Measurements from ENCODE around the gene ALOX12B. TPM values are rescaled to one million over a fixed set of nuclear protein-coding genes. Genes with fewer than 3 reads are reported as not detected.

ALOX12B gene
- total RNA-seq = not detected
- long read RNA-seq = 0 reads

DNA sequence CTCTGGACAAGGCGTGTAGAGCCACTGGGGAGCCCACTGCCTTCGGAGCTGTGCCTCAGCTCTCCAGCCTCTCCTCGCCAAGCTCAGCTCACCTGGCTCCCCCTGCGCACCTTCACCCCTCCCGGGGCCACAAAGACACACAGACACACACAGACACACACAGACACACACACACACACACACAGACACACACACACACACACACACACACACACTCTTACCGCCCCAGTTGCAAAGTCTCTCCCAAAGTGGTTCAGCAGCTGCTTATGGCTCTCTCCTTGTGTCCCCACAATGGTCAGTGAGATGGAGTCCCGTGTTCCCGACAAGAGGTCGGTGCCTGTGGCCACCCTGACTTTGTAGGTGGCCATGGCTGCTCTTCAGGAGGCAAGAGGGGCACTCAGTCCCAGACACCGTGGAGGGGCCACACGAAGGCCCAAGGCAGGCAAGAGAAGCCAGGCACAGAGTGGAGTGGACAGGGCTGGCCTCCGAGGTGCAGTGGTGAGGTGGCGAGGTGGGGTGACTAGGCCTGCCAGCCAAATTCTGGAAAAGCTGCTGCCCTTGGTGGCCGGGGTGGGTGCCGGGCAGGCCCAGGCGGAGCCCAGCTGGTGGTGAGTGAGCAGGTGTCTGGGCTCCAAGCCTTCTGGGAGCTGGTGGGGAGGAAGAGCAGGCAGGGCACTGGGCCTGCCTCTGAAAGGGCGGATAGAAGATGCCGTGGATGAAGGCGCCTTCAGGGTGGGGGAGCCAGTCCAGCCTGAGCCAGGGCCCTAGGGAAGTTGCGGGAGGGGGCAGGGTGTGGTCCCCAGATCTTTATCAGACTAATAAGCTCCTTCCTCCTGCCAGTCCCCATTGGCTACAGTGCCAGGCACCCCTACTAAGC lies at the start of gene ALOX12B:
ALOX12B (minus strand) TSS at position 642 of the 877 bp plus-strand sequence; CDS start at position 368, 274 bp downstream.
- Histone ChIP-seq H3K9me3 (no peaks in the 10 kb centered on the region), H3K27ac (no peak within 1 kb of the TSS), H3K4me1 (no peaks in the 10 kb centered on the region), H3K27me3 (no peaks in the 10 kb centered on the region), H3K4me3 (no peak within 1 kb of the TSS), H3K36me3 (no peaks in the 10 kb centered on the region)
- TF ChIP-seq POLR2A (IDR thresholded peaks at IDR 0.05) = no peak
- TF ChIP-seq, protein P1, sequence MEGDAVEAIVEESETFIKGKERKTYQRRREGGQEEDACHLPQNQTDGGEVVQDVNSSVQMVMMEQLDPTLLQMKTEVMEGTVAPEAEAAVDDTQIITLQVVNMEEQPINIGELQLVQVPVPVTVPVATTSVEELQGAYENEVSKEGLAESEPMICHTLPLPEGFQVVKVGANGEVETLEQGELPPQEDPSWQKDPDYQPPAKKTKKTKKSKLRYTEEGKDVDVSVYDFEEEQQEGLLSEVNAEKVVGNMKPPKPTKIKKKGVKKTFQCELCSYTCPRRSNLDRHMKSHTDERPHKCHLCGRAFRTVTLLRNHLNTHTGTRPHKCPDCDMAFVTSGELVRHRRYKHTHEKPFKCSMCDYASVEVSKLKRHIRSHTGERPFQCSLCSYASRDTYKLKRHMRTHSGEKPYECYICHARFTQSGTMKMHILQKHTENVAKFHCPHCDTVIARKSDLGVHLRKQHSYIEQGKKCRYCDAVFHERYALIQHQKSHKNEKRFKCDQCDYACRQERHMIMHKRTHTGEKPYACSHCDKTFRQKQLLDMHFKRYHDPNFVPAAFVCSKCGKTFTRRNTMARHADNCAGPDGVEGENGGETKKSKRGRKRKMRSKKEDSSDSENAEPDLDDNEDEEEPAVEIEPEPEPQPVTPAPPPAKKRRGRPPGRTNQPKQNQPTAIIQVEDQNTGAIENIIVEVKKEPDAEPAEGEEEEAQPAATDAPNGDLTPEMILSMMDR (IDR thresholded peaks at IDR 0.05) = no peak
- DNase-seq (no peak), ATAC-seq (no peak)
- 65% methylated on average over 2 of the region's 20 CpGs for WGBS (ENCODE audit: insufficient coverage, low coverage, low lambda C conversion rate, missing lambda C conversion rate)
- intact Hi-C loops (cut with DNase I) = no loop called here

DNA sequence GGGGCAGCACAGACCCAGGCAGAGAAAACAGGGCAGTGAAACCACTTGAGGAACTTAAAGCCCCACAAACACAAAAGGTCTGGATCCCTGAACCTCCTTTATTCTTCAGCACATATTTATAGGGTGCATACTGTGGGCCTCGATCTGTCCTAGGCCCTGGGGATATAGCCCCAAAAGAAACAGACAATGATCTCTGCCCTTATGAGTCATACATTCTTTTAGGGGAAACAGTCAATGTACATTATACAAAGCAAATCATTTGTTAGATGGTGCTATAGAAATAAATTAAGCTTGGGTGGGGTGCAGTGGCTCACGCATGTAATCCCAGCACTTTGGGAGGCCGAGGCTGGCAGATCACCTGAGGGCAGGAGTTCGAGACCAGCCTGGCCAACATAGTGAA lies 46.4 kb upstream of the ALOX12B start:
- no peak overlapping the region for H3K27ac ChIP-seq
- no peak for ATAC-seq
- no peaks in the 10 kb centered on the region for H3K9me3 ChIP-seq
- peaks cover 0 to 2% (median under 1%) of the 10 kb centered on the region in 4 donors for H3K4me1 ChIP-seq
- no peak overlapping the region for H3K4me3 ChIP-seq
- peaks cover 0 to under 1% (median 0%) of the 10 kb centered on the region in 4 donors for H3K36me3 ChIP-seq
- no peak for DNase-seq
- intact Hi-C loops (cut with DNase I) = no loop called here
- no peaks in the 10 kb centered on the region for H3K27me3 ChIP-seq
- TF ChIP-seq POLR2A (IDR thresholded peaks at IDR 0.05) = no peak
- 100% methylated on average over 4 of the region's 4 CpGs for WGBS (ENCODE audit: insufficient coverage, low coverage, low lambda C conversion rate, missing lambda C conversion rate)

DNA sequence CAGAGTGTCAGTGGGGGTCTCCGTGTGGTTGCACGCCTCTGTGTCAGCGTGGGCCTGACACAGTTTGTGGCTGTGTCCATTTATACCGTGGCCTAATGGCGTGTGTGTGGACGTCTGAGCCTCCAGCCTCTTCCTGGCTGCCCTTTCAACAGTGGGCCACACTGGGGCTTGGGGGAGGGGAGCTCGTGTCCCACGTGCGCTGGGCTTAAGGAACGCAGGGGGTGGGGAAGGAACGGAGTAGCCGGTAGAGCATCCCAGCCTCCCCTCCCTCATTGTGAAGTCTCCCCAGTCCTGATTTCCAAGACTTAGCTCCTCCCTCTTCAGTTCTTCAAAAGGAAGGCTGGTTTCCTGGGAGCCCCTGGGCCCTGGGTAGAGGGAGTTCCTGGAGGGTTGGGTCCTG lies 45.9 kb upstream of the ALOX12B start:
- Histone ChIP-seq H3K9me3 (no peaks in the 10 kb centered on the region), H3K4me3 (no peak overlapping the region), H3K4me1 (peaks cover 0 to 2% (median 0%) of the 10 kb centered on the region in 4 donors), H3K27me3 (no peaks in the 10 kb centered on the region), H3K36me3 (no peaks in the 10 kb centered on the region), H3K27ac (no peak overlapping the region)
- intact Hi-C loops (cut with DNase I) = no loop called here
- 79% methylated on average over 6 of the region's 12 CpGs for WGBS (ENCODE audit: insufficient coverage, low coverage, low lambda C conversion rate, missing lambda C conversion rate)
- peak in 1 of 4 donors; percentile 19 for ATAC-seq
- TF ChIP-seq, protein P1 (IDR thresholded peaks at IDR 0.05) = no peak
- TF ChIP-seq POLR2A (IDR thresholded peaks at IDR 0.05) = no peak
- no peak for DNase-seq

DNA sequence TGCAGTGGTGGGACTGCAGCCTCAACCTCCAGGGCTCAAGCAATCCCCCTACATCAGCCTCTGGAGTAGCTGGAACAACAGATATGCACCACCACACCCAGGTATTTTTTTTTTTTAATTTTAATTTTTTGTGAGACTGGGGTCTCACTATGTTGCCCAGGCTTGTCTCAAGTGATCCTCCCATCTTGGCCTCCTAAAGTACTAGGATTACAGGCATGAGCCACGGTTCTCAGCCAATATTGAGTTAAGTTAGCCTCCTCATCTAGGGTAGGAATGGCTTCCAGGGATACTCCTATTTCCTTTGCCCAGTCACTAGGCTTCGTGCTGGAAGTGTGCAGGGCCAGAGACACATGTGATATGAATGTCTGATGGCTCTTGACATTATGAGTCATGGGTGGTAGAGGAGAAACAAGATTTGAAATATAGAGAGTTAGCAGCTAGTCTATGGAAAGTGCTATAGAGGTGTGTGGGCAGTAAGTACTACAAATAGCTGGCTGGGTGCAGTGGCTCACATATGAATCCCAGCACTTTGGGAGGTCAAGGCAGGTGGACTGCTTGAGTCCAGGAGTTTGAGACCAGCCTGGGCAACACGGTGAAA lies 44.4 kb upstream of the ALOX12B start:
- Histone ChIP-seq H3K4me1 (no peaks in the 10 kb centered on the region), H3K36me3 (no peaks in the 10 kb centered on the region), H3K27ac (no peak overlapping the region), H3K9me3 (no peaks in the 10 kb centered on the region), H3K27me3 (no peaks in the 10 kb centered on the region), H3K4me3 (no peak overlapping the region)
- no peak for TF ChIP-seq POLR2A (IDR thresholded peaks at IDR 0.05)
- TF ChIP-seq, protein P1 (IDR thresholded peaks at IDR 0.05) = no peak
- DNase-seq = no peak
- intact Hi-C loops (cut with DNase I) = no loop called here
- WGBS (ENCODE audit: insufficient coverage, low coverage, low lambda C conversion rate, missing lambda C conversion rate) = 46% methylated on average over 2 of the region's 3 CpGs
- ATAC-seq = no peak

All from right lobe of liver (tissue), 6 donors.